GM12874 (cell line): ENCODE results near the gene CALHM4.

Experiments used
- CTCF ChIP-seq: IDR thresholded peaks from 2 replicates; pipeline ENCODE4 v1.5.1; 2011; ENCODE audit warnings: low read depth, mild to moderate bottlenecking, control low read depth, low read length, moderate library complexity; ENCODE audit not compliant: insufficient read depth

CALHM4 gene

GRCh38 chr6:116514111-116514510 is 39.4 kb upstream of the CALHM4 start:
- TF ChIP-seq CTCF: no peak

- TF ChIP-seq CTCF: no peak
These were observed 38.4 kb upstream of the CALHM4 start for GRCh38 chr6:116515141-116515540.

- no peak for TF ChIP-seq CTCF
These were observed 34.8 kb upstream of the CALHM4 start for GRCh38 chr6:116518621-116519368.

- TF ChIP-seq CTCF: no peak
These were observed 30.7 kb upstream of the CALHM4 start for GRCh38 chr6:116522896-116523295.

- no peak for TF ChIP-seq CTCF
These were observed 29.3 kb upstream of the CALHM4 start for GRCh38 chr6:116524236-116524635.

- no peak for TF ChIP-seq CTCF
These were observed 25.4 kb upstream of the CALHM4 start for GRCh38 chr6:116528133-116528532.

- no peak for TF ChIP-seq CTCF
These were observed 24.8 kb upstream of the CALHM4 start for GRCh38 chr6:116528780-116529179.
